IPS-18a (cell line): ENCODE data around the gene EXOC1L.
A peak's percentile ranks its signal among the peaks of the same experiment; 100 is the strongest.

Experiments used
- H3K27ac ChIP-seq: one replicate; pipeline ENCODE4 v1.5.1; 2013; ENCODE audit warnings: low read length
- H3K27me3 ChIP-seq: one replicate; pipeline ENCODE4 v1.6.1; 2013; ENCODE audit warnings: mild to moderate bottlenecking, low read length; ENCODE audit not compliant: control insufficient read depth, insufficient read depth
- H3K36me3 ChIP-seq: one replicate; pipeline ENCODE4 v1.6.1; 2013; ENCODE audit warnings: low read depth, low read length; ENCODE audit not compliant: control insufficient read depth
- H3K4me1 ChIP-seq: one replicate; pipeline ENCODE4 v1.6.1; 2013; ENCODE audit warnings: low read depth, low read length; ENCODE audit not compliant: control insufficient read depth
- H3K4me3 ChIP-seq: one replicate; pipeline ENCODE4 v1.5.1; 2013; ENCODE audit warnings: low read length
- H3K9ac ChIP-seq: one replicate; pipeline ENCODE4 v1.6.1; 2013; ENCODE audit warnings: mild to moderate bottlenecking, low read length, moderate library complexity
- H3K9me3 ChIP-seq: one replicate; pipeline ENCODE4 v1.6.1; 2013; ENCODE audit warnings: low read depth, low read length; ENCODE audit not compliant: control insufficient read depth

The EXOC1L gene

DNA sequence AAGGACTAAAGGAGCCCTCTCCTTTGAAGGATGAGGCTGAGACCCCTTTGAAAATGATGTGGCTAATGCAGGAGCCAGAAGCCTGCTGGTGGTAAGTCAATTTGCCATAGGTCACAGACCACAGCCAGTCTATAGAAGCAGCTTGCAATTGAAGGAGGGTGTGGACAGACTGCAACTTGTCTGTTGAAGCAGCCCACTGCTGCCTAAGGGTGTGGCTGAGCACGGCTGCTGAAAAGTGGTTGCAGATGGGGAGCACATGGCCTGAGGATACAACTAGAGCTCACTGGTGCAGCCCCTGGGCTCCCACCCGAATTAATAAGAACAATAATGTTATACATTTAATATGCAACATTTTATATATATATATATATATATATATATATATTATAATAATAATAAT, 11.4 kb upstream of the EXOC1L start:
- no peaks in the 10 kb centered on the region for H3K36me3 ChIP-seq
- no peak overlapping the region for H3K4me3 ChIP-seq
- no peaks in the 10 kb centered on the region for H3K9me3 ChIP-seq
- no peaks in the 10 kb centered on the region for H3K4me1 ChIP-seq
- H3K27ac ChIP-seq = no peak overlapping the region
- no peaks in the 10 kb centered on the region for H3K27me3 ChIP-seq
- H3K9ac ChIP-seq = no peak overlapping the region

DNA sequence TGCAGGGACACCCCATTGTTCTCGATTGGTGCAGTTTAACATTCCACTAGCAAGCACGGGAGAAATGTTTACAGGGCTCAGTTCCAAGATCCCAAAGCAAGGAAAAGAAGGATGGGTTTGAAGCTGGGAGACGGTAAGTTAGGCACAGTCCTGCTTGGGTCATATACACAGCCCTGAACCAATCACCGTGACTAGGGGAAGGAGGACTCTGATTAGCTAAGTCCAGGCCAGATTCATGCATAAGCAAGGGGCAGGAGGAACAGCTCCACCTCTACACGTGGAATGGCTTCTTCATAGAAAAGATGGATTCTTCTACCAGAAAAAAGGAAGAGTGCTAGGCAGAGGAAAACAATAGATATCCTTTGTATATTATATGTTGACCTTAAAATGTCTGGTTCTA, 11.0 kb upstream of the EXOC1L start:
- no peaks in the 10 kb centered on the region for H3K9me3 ChIP-seq
- no peaks in the 10 kb centered on the region for H3K27me3 ChIP-seq
- H3K4me3 ChIP-seq = no peak overlapping the region
- H3K36me3 ChIP-seq = no peaks in the 10 kb centered on the region
- no peak overlapping the region for H3K9ac ChIP-seq
- no peaks in the 10 kb centered on the region for H3K4me1 ChIP-seq
- no peak overlapping the region for H3K27ac ChIP-seq

DNA sequence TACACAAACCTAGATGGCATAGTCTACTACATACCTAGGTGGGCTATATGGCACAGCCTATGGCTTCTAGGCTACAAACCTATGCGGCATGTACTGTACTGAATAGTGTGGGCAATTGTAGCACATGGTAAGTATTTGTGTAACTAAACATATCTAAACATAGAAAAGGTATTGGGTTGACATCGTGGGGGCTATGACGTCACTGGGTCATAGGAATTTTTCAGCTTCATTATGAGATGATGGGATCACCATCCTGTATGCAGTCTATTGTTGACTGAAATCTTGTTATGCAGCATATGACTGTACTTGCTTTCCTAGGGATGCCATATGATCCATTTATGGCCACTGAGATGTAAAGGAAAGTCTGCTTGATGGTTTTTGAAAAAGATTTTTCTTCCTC, 1.9 kb upstream of the EXOC1L start:
- H3K4me1 ChIP-seq = peaks cover 6% of the 10 kb centered on the region

DNA sequence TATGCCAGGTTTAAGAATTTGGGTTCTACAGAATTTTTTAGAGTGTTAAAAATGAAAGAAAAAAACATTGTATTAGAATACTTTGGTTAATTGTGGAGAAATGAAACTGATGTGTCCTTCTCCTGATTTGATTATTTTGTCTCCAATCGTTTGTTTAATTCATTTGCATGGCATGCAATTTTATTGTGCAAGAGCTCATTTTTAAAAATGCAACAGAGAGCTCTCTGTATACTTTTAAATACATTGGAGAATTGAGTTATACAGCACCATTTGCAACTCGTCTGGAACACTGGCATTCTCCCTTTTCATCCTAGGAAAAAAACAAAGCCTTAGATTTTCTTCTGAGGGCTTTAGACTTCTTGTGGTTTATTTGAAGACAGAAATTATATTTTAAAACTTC, 689 bp downstream of the EXOC1L start:
- Histone ChIP-seq H3K36me3 (no peaks in the 10 kb centered on the region), H3K9ac (no peak overlapping the region), H3K4me1 (peaks cover 6% of the 10 kb centered on the region), H3K27me3 (no peaks in the 10 kb centered on the region), H3K27ac (no peak overlapping the region), H3K4me3 (peak overlapping the region; percentile 47), H3K9me3 (no peaks in the 10 kb centered on the region)

More for the DNA sequence above, 1.9 kb upstream of the EXOC1L start:
- H3K4me3 ChIP-seq = no peak overlapping the region
- H3K9me3 ChIP-seq = no peaks in the 10 kb centered on the region
- no peak overlapping the region for H3K9ac ChIP-seq
- H3K27ac ChIP-seq = no peak overlapping the region
- no peaks in the 10 kb centered on the region for H3K36me3 ChIP-seq
- no peaks in the 10 kb centered on the region for H3K27me3 ChIP-seq

DNA sequence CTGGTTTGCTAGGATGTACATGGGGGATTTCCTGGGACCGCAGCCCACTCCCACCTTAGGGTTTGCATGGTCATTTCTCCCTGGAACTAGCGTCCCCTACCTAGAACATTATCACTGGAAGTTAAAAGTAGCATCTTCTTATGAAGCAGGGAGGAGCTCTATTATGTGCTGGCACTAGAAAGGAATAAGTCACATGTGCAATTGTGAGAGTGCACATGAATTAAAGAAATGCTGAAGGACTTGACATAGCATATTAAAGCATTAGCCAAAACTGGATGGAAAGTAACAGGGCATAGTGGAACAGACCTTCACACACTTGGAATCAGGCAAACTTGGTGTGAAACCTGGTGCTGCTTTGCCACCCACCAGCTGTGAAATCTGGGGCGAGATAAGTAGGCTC, 2.7 kb downstream of the EXOC1L start:
- no peaks in the 10 kb centered on the region for H3K36me3 ChIP-seq
- H3K27ac ChIP-seq = no peak overlapping the region
- no peaks in the 10 kb centered on the region for H3K27me3 ChIP-seq
- no peak overlapping the region for H3K9ac ChIP-seq
- no peaks in the 10 kb centered on the region for H3K9me3 ChIP-seq
- H3K4me3 ChIP-seq = no peak overlapping the region
- peaks cover 6% of the 10 kb centered on the region for H3K4me1 ChIP-seq

DNA sequence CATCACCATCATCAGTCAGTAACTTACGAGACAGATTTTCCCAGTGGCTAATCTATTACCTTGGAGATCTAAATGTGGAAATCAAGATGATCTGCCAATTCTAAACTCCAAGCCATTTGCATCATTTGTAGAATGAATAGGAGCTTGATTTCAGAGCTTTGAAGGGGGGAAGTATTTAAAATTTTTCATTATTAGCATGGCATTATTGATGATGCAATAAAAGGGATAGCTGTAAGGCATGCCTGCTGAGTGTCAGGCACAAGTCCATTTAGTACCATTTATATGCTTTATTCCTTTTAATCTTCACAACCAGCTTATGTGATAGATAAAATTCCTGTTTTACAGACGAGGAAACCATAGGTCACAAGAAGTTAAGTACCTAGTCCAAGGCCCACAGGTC, 5.3 kb downstream of the EXOC1L start:
- no peak overlapping the region for H3K27ac ChIP-seq
- H3K9ac ChIP-seq = no peak overlapping the region
- no peaks in the 10 kb centered on the region for H3K36me3 ChIP-seq
- H3K4me1 ChIP-seq = peaks cover 3% of the 10 kb centered on the region
- H3K4me3 ChIP-seq = no peak overlapping the region
- no peaks in the 10 kb centered on the region for H3K27me3 ChIP-seq
- H3K9me3 ChIP-seq = no peaks in the 10 kb centered on the region

DNA sequence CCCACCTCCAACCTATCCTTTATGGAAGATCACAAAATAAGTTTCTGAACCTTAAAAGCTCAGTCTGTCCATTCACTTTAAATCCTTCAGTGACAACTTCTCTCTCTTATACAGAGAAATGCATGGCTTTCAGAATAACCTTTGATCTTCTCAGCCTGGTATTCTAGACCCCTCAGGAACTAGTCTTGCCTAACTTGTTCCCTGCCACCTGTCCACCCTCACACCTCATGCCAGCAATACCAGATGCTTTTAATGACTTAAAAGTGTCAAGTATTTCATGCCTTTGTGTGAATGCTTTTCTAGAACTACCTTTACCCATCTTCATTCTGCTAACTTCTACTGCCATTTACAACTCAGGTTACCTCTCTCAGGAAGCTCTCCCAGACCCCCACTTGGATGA, 7.4 kb downstream of the EXOC1L start:
- Histone ChIP-seq H3K27ac (no peak overlapping the region), H3K9me3 (no peaks in the 10 kb centered on the region), H3K4me1 (no peaks in the 10 kb centered on the region), H3K27me3 (no peaks in the 10 kb centered on the region), H3K4me3 (no peak overlapping the region), H3K9ac (no peak overlapping the region), H3K36me3 (no peaks in the 10 kb centered on the region)

DNA sequence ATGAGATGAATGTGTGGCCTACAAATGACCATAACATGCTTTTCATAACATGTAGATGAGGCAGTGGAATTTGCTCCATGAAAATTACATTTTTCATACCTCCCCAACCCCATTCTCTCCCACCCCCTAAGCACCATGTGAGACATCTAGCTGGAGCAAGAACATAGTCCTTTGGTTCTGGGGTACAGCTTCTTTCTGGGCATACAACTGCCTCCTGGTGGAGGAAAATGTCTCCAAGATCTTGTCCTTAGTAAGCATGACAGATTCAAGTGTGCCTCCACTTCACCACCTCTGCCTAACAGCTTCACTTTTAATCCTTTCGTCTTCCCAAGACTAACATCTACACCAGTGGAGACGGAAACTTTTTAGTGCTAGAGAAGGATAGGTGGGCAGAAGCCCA, 8.0 kb downstream of the EXOC1L start:
- Histone ChIP-seq H3K9me3 (no peaks in the 10 kb centered on the region), H3K9ac (no peak overlapping the region), H3K4me1 (no peaks in the 10 kb centered on the region), H3K27ac (no peak overlapping the region), H3K27me3 (no peaks in the 10 kb centered on the region), H3K36me3 (no peaks in the 10 kb centered on the region), H3K4me3 (no peak overlapping the region)

DNA sequence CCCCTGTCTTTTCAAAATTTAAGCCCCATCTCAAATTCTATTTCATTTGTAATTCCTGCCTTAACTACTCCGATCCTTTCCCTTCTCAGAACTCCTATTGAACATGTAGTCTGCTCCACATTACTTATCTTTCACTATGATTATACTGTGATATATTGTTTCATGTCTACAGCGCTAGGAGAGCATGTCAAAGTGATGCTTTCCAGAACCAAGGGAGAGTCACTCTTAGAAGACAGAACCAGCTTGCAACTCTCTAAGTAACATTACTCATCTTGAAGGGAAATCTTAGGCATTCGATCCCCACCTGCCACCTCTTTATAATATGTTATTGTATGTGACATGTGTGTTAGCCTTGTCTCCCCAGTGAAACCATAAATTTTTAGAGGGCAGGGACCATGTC, 10.5 kb downstream of the EXOC1L start:
- H3K4me1 ChIP-seq = no peaks in the 10 kb centered on the region
- H3K4me3 ChIP-seq = no peak overlapping the region
- no peaks in the 10 kb centered on the region for H3K27me3 ChIP-seq
- H3K9ac ChIP-seq = no peak overlapping the region
- H3K36me3 ChIP-seq = no peaks in the 10 kb centered on the region
- no peaks in the 10 kb centered on the region for H3K9me3 ChIP-seq
- H3K27ac ChIP-seq = no peak overlapping the region

DNA sequence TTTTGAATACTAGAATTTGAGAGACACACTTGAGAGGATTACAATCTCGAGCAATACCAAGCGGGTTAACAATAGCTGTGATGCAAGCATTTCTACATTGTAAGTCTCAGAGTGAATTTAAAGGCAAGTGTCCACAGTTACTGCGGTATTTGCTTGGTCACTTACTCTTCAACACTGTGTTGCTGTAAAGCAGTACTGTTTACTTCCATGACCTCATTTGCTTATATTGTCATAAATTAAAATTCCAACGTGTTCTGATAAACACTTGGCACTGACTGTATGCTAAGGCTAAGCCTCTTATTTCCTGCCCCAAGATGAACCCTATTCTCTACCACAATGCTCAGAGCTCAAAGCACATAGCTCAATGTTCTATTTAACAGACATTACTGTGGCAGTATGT, 11.1 kb downstream of the EXOC1L start:
- Histone ChIP-seq H3K27ac (no peak overlapping the region), H3K4me1 (no peaks in the 10 kb centered on the region), H3K27me3 (no peaks in the 10 kb centered on the region), H3K9me3 (no peaks in the 10 kb centered on the region), H3K36me3 (no peaks in the 10 kb centered on the region), H3K9ac (no peak overlapping the region), H3K4me3 (no peak overlapping the region)

DNA sequence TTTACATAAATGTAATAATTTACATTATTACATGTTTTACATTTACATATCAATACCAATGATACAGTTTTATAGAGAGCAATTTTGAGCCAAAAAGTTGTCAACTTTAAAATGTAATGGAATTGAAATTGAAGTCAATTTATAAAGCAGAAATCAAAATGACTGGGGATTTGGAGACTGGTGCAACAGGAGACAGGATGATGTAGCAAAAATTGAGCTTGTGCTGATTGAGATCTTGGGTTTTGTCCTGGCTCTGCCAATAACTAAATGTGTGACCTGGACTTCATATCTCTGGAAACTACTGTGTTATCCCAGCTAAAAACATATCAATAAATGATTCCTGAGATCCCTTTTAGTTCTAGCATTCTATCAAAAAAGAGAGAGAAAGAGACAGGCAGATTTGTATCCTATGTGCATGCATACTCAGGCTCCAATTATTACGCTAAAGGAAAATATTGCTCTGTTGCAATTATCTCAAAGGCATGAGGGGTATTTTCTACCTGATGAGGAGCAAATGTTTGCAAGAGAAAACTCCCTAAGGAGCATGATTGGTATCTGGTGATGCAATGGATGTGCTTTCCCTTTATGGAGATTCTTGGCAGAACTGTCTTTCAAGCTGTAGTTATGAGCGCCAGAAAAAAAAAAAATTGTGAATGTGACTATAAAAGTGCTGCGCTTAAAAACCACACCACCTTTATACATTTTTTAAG, 14.7 kb downstream of the EXOC1L start:
- no peak overlapping the region for H3K27ac ChIP-seq
- no peaks in the 10 kb centered on the region for H3K4me1 ChIP-seq
- no peak overlapping the region for H3K4me3 ChIP-seq
- no peaks in the 10 kb centered on the region for H3K36me3 ChIP-seq
- peaks cover 5% of the 10 kb centered on the region for H3K9me3 ChIP-seq
- H3K9ac ChIP-seq = no peak overlapping the region
- H3K27me3 ChIP-seq = no peaks in the 10 kb centered on the region

DNA sequence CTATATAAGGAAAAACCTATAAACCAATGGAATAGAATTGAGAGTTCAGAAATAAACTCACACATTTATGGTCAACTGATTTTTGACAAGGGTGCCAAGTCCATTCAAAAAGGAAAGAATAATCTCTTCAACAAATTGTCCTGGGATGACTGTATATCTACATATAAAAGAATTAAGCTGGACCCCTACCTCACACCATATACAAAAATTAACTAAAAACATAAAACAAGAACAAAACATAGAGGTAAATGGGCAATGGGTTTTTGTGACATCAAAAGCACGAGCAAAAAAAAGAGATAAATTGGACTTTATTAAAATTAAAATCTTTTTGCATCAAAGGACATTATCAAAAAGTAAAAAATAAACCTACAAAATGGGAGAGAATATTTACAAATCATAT, 18.3 kb downstream of the EXOC1L start:
- Histone ChIP-seq H3K27ac (no peak overlapping the region), H3K9me3 (peaks cover 5% of the 10 kb centered on the region), H3K27me3 (no peaks in the 10 kb centered on the region), H3K9ac (no peak overlapping the region), H3K4me3 (no peak overlapping the region), H3K36me3 (no peaks in the 10 kb centered on the region), H3K4me1 (no peaks in the 10 kb centered on the region)
